Measurements from ENCODE around the gene SPATA2L.
"Not testable (repeated sequence)": the region's sequence is repeated elsewhere in the genome, so short reads cannot be mapped to it uniquely, and the experiment has no call there.

The SPATA2L gene

GRCh38 chr16:89689621-89690020 is 11.9 kb downstream of the SPATA2L start:
- DNase-seq (ENCODE audit: low read depth in 2 of 2): not testable (repeated sequence)

GRCh38 chr16:89689142-89689541 is 12.4 kb downstream of the SPATA2L start:
- DNase-seq (ENCODE audit: low read depth in 2 of 2): no peak

- no peak for DNase-seq (ENCODE audit: low read depth in 2 of 2)
These were observed 13.1 kb downstream of the SPATA2L start for GRCh38 chr16:89688395-89688794.

GRCh38 chr16:89687092-89687940 is 14.2 kb downstream of the SPATA2L start:
- no peak for DNase-seq (ENCODE audit: low read depth in 2 of 2)

GRCh38 chr16:89686520-89687091 is 14.9 kb downstream of the SPATA2L start, which contains the start of gene CDK10:
Gene CDK10 (plus strand): TSS chr16:89686689. CDS start chr16:89686711, 22 bp downstream.
- DNase-seq (ENCODE audit: low read depth in 2 of 2): peak; percentile 87

- DNase-seq (ENCODE audit: low read depth in 2 of 2): no peak
These were observed 15.6 kb downstream of the SPATA2L start for GRCh38 chr16:89685916-89686315.

GRCh38 chr16:89678258-89678657 is 23.2 kb downstream of the SPATA2L start:
- DNase-seq (ENCODE audit: low read depth in 2 of 2): no peak

GRCh38 chr16:89672177-89672941 is 29.1 kb downstream of the SPATA2L start:
- DNase-seq (ENCODE audit: low read depth in 2 of 2): no peak

GRCh38 chr16:89671565-89671964 is 29.9 kb downstream of the SPATA2L start:
- not testable (repeated sequence) for DNase-seq (ENCODE audit: low read depth in 2 of 2)

GRCh38 chr16:89670496-89671431 is 30.7 kb downstream of the SPATA2L start:
- no peak for DNase-seq (ENCODE audit: low read depth in 2 of 2)

- no peak for DNase-seq (ENCODE audit: low read depth in 2 of 2)
These were observed 31.8 kb downstream of the SPATA2L start for GRCh38 chr16:89669755-89670154.

- no peak for DNase-seq (ENCODE audit: low read depth in 2 of 2)
These were observed 32.7 kb downstream of the SPATA2L start for GRCh38 chr16:89668790-89669158.

GRCh38 chr16:89667633-89668032 is 33.9 kb downstream of the SPATA2L start:
- DNase-seq (ENCODE audit: low read depth in 2 of 2): no peak

- DNase-seq (ENCODE audit: low read depth in 2 of 2): not testable (repeated sequence)
These were observed 34.5 kb downstream of the SPATA2L start for GRCh38 chr16:89667000-89667399.

- DNase-seq (ENCODE audit: low read depth in 2 of 2): not testable (repeated sequence)
These were observed 37.3 kb downstream of the SPATA2L start for GRCh38 chr16:89664238-89664637.

GRCh38 chr16:89661215-89661614 is 40.3 kb downstream of the SPATA2L start:
- no peak for DNase-seq (ENCODE audit: low read depth in 2 of 2)

- no peak for DNase-seq (ENCODE audit: low read depth in 2 of 2)
These were observed 41.4 kb downstream of the SPATA2L start for GRCh38 chr16:89660146-89660545.

GRCh38 chr16:89658221-89658879 is 43.2 kb downstream of the SPATA2L start:
- DNase-seq (ENCODE audit: low read depth in 2 of 2): no peak

- peak; percentile 85 to 89 for DNase-seq (ENCODE audit: low read depth in 2 of 2)
These were observed 43.9 kb downstream of the SPATA2L start, which contains the start of the genes CHMP1A and SPATA33 for GRCh38 chr16:89657442-89658220. Gene CHMP1A (minus strand): TSS chr16:89657708. CDS start chr16:89657588, 120 bp downstream. Gene SPATA33 (plus strand): TSS chr16:89657836. CDS start chr16:89657912, 76 bp downstream.
